COLO829 (cell line): Measurements from ENCODE around the gene LHB.
"Not testable (repeated sequence)": the region's sequence is repeated elsewhere in the genome, so short reads cannot be mapped to it uniquely, and the experiment has no call there.

Source experiments
- DNase-seq: peaks from one replicate; pipeline ENCODE4 v3.0.0; 2012; ENCODE audit warnings: low spot score

The LHB gene

GRCh38 chr19:49038111-49038510, 21.2 kb upstream of the LHB start:
- DNase-seq = not testable (repeated sequence)

- DNase-seq = peak; percentile 64
Observed at GRCh38 chr19:49036815-49037214, 19.9 kb upstream of the LHB start, which contains the start of gene CGB1. Gene CGB1 (minus strand): TSS chr19:49036895. CDS start chr19:49036711, 184 bp downstream.

GRCh38 chr19:49031642-49032301, 14.9 kb upstream of the LHB start, which contains the start of gene CGB2:
Gene CGB2 (plus strand): TSS chr19:49031890. CDS start chr19:49032096, 206 bp downstream.
- not testable (repeated sequence) for DNase-seq

GRCh38 chr19:49030323-49030722, 13.4 kb upstream of the LHB start:
- DNase-seq = not testable (repeated sequence)

GRCh38 chr19:49029749-49030148, 12.9 kb upstream of the LHB start:
- not testable (repeated sequence) for DNase-seq

GRCh38 chr19:49028686-49029085, 11.8 kb upstream of the LHB start:
- DNase-seq = not testable (repeated sequence)

GRCh38 chr19:49025599-49025998, 8.7 kb upstream of the LHB start:
- DNase-seq = not testable (repeated sequence)

GRCh38 chr19:49025088-49025487, 8.2 kb upstream of the LHB start:
- DNase-seq = not testable (repeated sequence)

GRCh38 chr19:49024233-49024632, 7.3 kb upstream of the LHB start, which contains the start of gene CGB3:
Gene CGB3 (minus strand): TSS chr19:49024333. CDS start chr19:49023971, 362 bp downstream.
- DNase-seq = not testable (repeated sequence)

GRCh38 chr19:49022116-49022515, 5.2 kb upstream of the LHB start:
- DNase-seq = no peak

- no peak for DNase-seq
Observed at GRCh38 chr19:49020931-49021895, 4.3 kb upstream of the LHB start.

- DNase-seq = no peak
Observed at GRCh38 chr19:49020342-49020741, 3.5 kb upstream of the LHB start.

GRCh38 chr19:49019242-49019932, 2.5 kb upstream of the LHB start:
- peak; percentile 61 for DNase-seq

GRCh38 chr19:49018388-49019241, 1.7 kb upstream of the LHB start:
- not testable (repeated sequence) for DNase-seq

GRCh38 chr19:49017666-49018351, 918 bp upstream of the LHB start:
- no peak for DNase-seq

- no peak for DNase-seq
Observed at GRCh38 chr19:49016067-49016839, 638 bp downstream of the LHB start.

- no peak for DNase-seq
Observed at GRCh38 chr19:49014870-49015255, 2.0 kb downstream of the LHB start.

GRCh38 chr19:49014123-49014869, 2.6 kb downstream of the LHB start:
- no peak for DNase-seq

GRCh38 chr19:49011194-49011593, 5.7 kb downstream of the LHB start:
- DNase-seq = peak; percentile 47
